ENCODE results near the gene HCFC1.
"Not testable (repeated sequence)": the region's sequence is repeated elsewhere in the genome, so short reads cannot be mapped to it uniquely, and the experiment has no call there.

DNA sequence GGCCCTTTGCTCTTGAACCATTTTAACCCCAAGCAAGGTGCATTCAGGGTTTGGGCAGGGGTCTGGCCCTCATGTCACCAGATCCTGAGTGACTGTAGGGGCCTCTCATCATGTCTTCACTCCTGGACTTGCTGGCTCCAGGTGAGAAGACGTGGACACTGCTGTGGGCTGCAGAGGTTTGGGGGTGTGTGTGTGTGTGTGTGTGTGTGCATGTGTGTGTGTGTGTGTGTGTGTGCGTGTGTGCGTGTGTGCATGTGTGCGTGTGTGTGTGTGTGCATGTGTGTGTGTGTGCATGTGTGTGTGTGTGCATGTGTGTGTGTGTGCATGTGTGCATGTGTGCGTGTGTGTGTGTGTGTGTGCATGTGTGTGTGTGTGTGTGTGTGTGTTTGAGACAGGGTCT lies 22.8 kb upstream of the HCFC1 start:
- TF ChIP-seq EZH2phosphoT487 (IDR thresholded peaks at IDR 0.05; ENCODE audit: low read length); CTCF (IDR thresholded peaks at IDR 0.05; ENCODE audit: low read length); EZH2 (optimal IDR thresholded peaks at IDR 0.05; ENCODE audit: low read depth, low read length): not testable (repeated sequence)
